Fibroblast of lung (primary cell): Measurements from ENCODE around the gene ALG12.

Source experiments
- CTCF ChIP-seq, 2 donors: IDR thresholded peaks in 1 of 2; conservative IDR thresholded peaks in 1 of 2; 1 replicate in 1 of 2; 2 replicates in 1 of 2; pipeline ENCODE4 v1.5.1; 2011 to 2012; ENCODE audit warnings: low read length in 2 of 2, control low read depth in 1 of 2, inconsistent platforms in 1 of 2, low read depth in 1 of 2, mild to moderate bottlenecking in 1 of 2
- EZH2 ChIP-seq: IDR thresholded peaks from 2 replicates; pipeline ENCODE4 v1.5.1; 2012; ENCODE audit warnings: low read length, control low read depth, mild to moderate bottlenecking; ENCODE audit errors: missing control alignments

- TF ChIP-seq CTCF (conservative IDR thresholded peaks at IDR 0.05 in 1 of 2, IDR thresholded peaks at IDR 0.05 in 1 of 2; ENCODE audit: low read depth in 1 of 2, low read length in 2 of 2) (no peak), EZH2 (no peak)
Observed at GRCh38 chr22:49927483-49928184, 9.4 kb upstream of the ALG12 start.
